Measurements from ENCODE around the gene FBN3. TPM values are rescaled to one million over a fixed set of nuclear protein-coding genes. Genes with fewer than 3 reads are reported as not detected.
"Not testable (repeated sequence)": the region's sequence is repeated elsewhere in the genome, so short reads cannot be mapped to it uniquely, and the experiment has no call there.

Gene FBN3
- total RNA-seq, 2 experiments from 2014 or later = not detected

- no peaks in the 10 kb centered on the region for H3K9me3 Mint-ChIP-seq
These were observed 103.4 kb downstream of the FBN3 start for GRCh38 chr19:8045872-8046568.

GRCh38 chr19:8044018-8044417 is 105.4 kb downstream of the FBN3 start:
- H3K27ac Mint-ChIP-seq = no peak overlapping the region
- peaks cover 2% of the 10 kb centered on the region for H3K4me1 Mint-ChIP-seq
- DNase-seq = no peak
- no peaks in the 10 kb centered on the region for H3K9me3 Mint-ChIP-seq
- H3K4me3 Mint-ChIP-seq = no peak overlapping the region
- H3K27me3 Mint-ChIP-seq = peaks cover 3% of the 10 kb centered on the region
- H3K36me3 Mint-ChIP-seq = no peaks in the 10 kb centered on the region

More at GRCh38 chr19:8045872-8046568, 103.4 kb downstream of the FBN3 start:
- Mint-ChIP-seq H3K36me3 (no peaks in the 10 kb centered on the region), H3K4me1 (peaks cover 4% of the 10 kb centered on the region), H3K27me3 (peaks cover 6% of the 10 kb centered on the region), H3K4me3 (no peak overlapping the region), H3K27ac (no peak overlapping the region)
- DNase-seq = no peak

- no peak for DNase-seq
- peaks cover 3% of the 10 kb centered on the region for H3K27me3 Mint-ChIP-seq
- peaks cover 2% of the 10 kb centered on the region for H3K4me1 Mint-ChIP-seq
- H3K9me3 Mint-ChIP-seq = no peaks in the 10 kb centered on the region
- H3K27ac Mint-ChIP-seq = no peak overlapping the region
- no peak overlapping the region for H3K4me3 Mint-ChIP-seq
- no peaks in the 10 kb centered on the region for H3K36me3 Mint-ChIP-seq
These were observed 106.5 kb downstream of the FBN3 start for GRCh38 chr19:8042900-8043299.

- H3K9me3 Mint-ChIP-seq = no peaks in the 10 kb centered on the region
- H3K4me3 Mint-ChIP-seq = no peak overlapping the region
- DNase-seq = no peak
- H3K36me3 Mint-ChIP-seq = no peaks in the 10 kb centered on the region
- no peak overlapping the region for H3K27ac Mint-ChIP-seq
- peaks cover under 1% of the 10 kb centered on the region for H3K27me3 Mint-ChIP-seq
- H3K4me1 Mint-ChIP-seq = no peaks in the 10 kb centered on the region
These were observed 107.9 kb downstream of the FBN3 start for GRCh38 chr19:8041531-8041931.

- DNase-seq = no peak
- H3K27me3 Mint-ChIP-seq = peaks cover 8% of the 10 kb centered on the region
- no peaks in the 10 kb centered on the region for H3K9me3 Mint-ChIP-seq
- H3K36me3 Mint-ChIP-seq = no peaks in the 10 kb centered on the region
- no peak overlapping the region for H3K4me3 Mint-ChIP-seq
- no peaks in the 10 kb centered on the region for H3K4me1 Mint-ChIP-seq
- no peak overlapping the region for H3K27ac Mint-ChIP-seq
These were observed 110.2 kb downstream of the FBN3 start for GRCh38 chr19:8039231-8039630.

GRCh38 chr19:8038815-8039214 is 110.6 kb downstream of the FBN3 start:
- H3K27me3 Mint-ChIP-seq = peaks cover 12% of the 10 kb centered on the region
- H3K27ac Mint-ChIP-seq = no peak overlapping the region
- no peak overlapping the region for H3K4me3 Mint-ChIP-seq
- H3K36me3 Mint-ChIP-seq = no peaks in the 10 kb centered on the region
- DNase-seq = no peak
- H3K4me1 Mint-ChIP-seq = no peaks in the 10 kb centered on the region
- H3K9me3 Mint-ChIP-seq = no peaks in the 10 kb centered on the region

GRCh38 chr19:8036434-8037099 is 112.8 kb downstream of the FBN3 start:
- no peaks in the 10 kb centered on the region for H3K9me3 Mint-ChIP-seq
- H3K4me3 Mint-ChIP-seq = no peak overlapping the region
- H3K27ac Mint-ChIP-seq = no peak overlapping the region
- no peak for DNase-seq
- H3K4me1 Mint-ChIP-seq = no peaks in the 10 kb centered on the region
- H3K27me3 Mint-ChIP-seq = peaks cover 17% of the 10 kb centered on the region
- no peaks in the 10 kb centered on the region for H3K36me3 Mint-ChIP-seq

- Mint-ChIP-seq H3K4me1 (no peaks in the 10 kb centered on the region), H3K9me3 (no peaks in the 10 kb centered on the region), H3K27me3 (peaks cover 17% of the 10 kb centered on the region), H3K27ac (no peak overlapping the region), H3K4me3 (no peak overlapping the region), H3K36me3 (no peaks in the 10 kb centered on the region)
- DNase-seq = no peak
These were observed 115.2 kb downstream of the FBN3 start for GRCh38 chr19:8034178-8034525.

GRCh38 chr19:8033287-8034177 is 115.9 kb downstream of the FBN3 start:
- H3K27ac Mint-ChIP-seq, H3K36me3 Mint-ChIP-seq, H3K4me1 Mint-ChIP-seq, H3K4me3 Mint-ChIP-seq, H3K9me3 Mint-ChIP-seq, DNase-seq: not testable (repeated sequence)
- peaks cover 17% of the 10 kb centered on the region for H3K27me3 Mint-ChIP-seq

GRCh38 chr19:8030960-8031359 is 118.4 kb downstream of the FBN3 start:
- peaks cover 11% of the 10 kb centered on the region for H3K27me3 Mint-ChIP-seq
- H3K36me3 Mint-ChIP-seq = no peaks in the 10 kb centered on the region
- H3K4me3 Mint-ChIP-seq = no peak overlapping the region
- no peaks in the 10 kb centered on the region for H3K4me1 Mint-ChIP-seq
- no peak for DNase-seq
- no peaks in the 10 kb centered on the region for H3K9me3 Mint-ChIP-seq
- no peak overlapping the region for H3K27ac Mint-ChIP-seq

- Mint-ChIP-seq H3K36me3 (no peaks in the 10 kb centered on the region), H3K27ac (no peak overlapping the region), H3K27me3 (peaks cover 7% of the 10 kb centered on the region), H3K4me1 (no peaks in the 10 kb centered on the region), H3K9me3 (no peaks in the 10 kb centered on the region), H3K4me3 (no peak overlapping the region)
- no peak for DNase-seq
These were observed 120.4 kb downstream of the FBN3 start for GRCh38 chr19:8028951-8029491.

GRCh38 chr19:8025316-8025715 is 124.1 kb downstream of the FBN3 start:
- Mint-ChIP-seq H3K9me3 (no peaks in the 10 kb centered on the region), H3K27ac (no peak overlapping the region), H3K27me3 (no peaks in the 10 kb centered on the region), H3K4me3 (no peak overlapping the region), H3K4me1 (no peaks in the 10 kb centered on the region), H3K36me3 (no peaks in the 10 kb centered on the region)
- DNase-seq = no peak

GRCh38 chr19:8024256-8024655 is 125.1 kb downstream of the FBN3 start:
- H3K4me1 Mint-ChIP-seq, H3K36me3 Mint-ChIP-seq, H3K4me3 Mint-ChIP-seq, H3K27ac Mint-ChIP-seq, H3K9me3 Mint-ChIP-seq, DNase-seq, H3K27me3 Mint-ChIP-seq: not testable (repeated sequence)

- no peak for DNase-seq
- no peak overlapping the region for H3K4me3 Mint-ChIP-seq
- no peak overlapping the region for H3K27ac Mint-ChIP-seq
- no peaks in the 10 kb centered on the region for H3K9me3 Mint-ChIP-seq
- no peaks in the 10 kb centered on the region for H3K27me3 Mint-ChIP-seq
- no peaks in the 10 kb centered on the region for H3K4me1 Mint-ChIP-seq
- H3K36me3 Mint-ChIP-seq = no peaks in the 10 kb centered on the region
These were observed 126.0 kb downstream of the FBN3 start for GRCh38 chr19:8023371-8023770.

GRCh38 chr19:8022275-8022674 is 127.1 kb downstream of the FBN3 start:
- peaks cover 5% of the 10 kb centered on the region for H3K4me1 Mint-ChIP-seq
- no peak for DNase-seq
- H3K4me3 Mint-ChIP-seq = no peak overlapping the region
- no peaks in the 10 kb centered on the region for H3K36me3 Mint-ChIP-seq
- no peak overlapping the region for H3K27ac Mint-ChIP-seq
- H3K9me3 Mint-ChIP-seq = no peaks in the 10 kb centered on the region
- H3K27me3 Mint-ChIP-seq = no peaks in the 10 kb centered on the region
